ENCODE measurements around the gene WAS. TPM values are rescaled to one million over a fixed set of nuclear protein-coding genes. Genes with fewer than 3 reads are reported as not detected.

The WAS gene
- total and polyA plus RNA-seq, 2 experiments from 2014 or later: 0.32 to 0.56 TPM

- TF ChIP-seq NANOG (IDR thresholded peaks at IDR 0.05; ENCODE audit: borderline replicate concordance): no peak
- TF ChIP-seq EZH2phosphoT487 (IDR thresholded peaks at IDR 0.05; ENCODE audit: unreplicated experiment): no peak
- TF ChIP-seq EZH2 (IDR thresholded peaks at IDR 0.05; ENCODE audit: low read depth, unreplicated experiment): no peak
- no peak for TF ChIP-seq ZNF114 (CRISPR knock-in tag; IDR thresholded peaks at IDR 0.05)
- no peak for TF ChIP-seq STAT1 (IDR thresholded peaks at IDR 0.05; ENCODE audit: unreplicated experiment)
- no peak for TF ChIP-seq ZNF331 (CRISPR knock-in tag; IDR thresholded peaks at IDR 0.05; ENCODE audit: low read depth)
- TF ChIP-seq JUNB (IDR thresholded peaks at IDR 0.05; ENCODE audit: unreplicated experiment): no peak
These were observed 54.3 kb downstream of the WAS start (continued) for GRCh38 chrX:48737940-48738339.

Small RNAs within 50 kb of the gene (small RNA-seq; reads per million reads assigned to genes)
- not detected for gene RNU6-1056P (ENCODE audit: low replicate concordance)

Other genes with a start within 250 kb of the WAS start
- gene SLC38A5, start 213.5 kb upstream of the WAS start, total RNA-seq (2014; rRNA removed; shearing (Covaris generic)): 47.0 and 47.7 TPM in 2 replicates
- gene SLC38A5, start 213.5 kb upstream of the WAS start, polyA plus RNA-seq (2016; fragmentation: Nextera tagmentation; extraction: Ambion mirVana): 20.7 and 24.6 TPM in 2 replicates
- gene FTSJ1, start 207.6 kb upstream of the WAS start, total RNA-seq (2014; rRNA removed; shearing (Covaris generic)): 76.3 and 91.2 TPM in 2 replicates
- gene FTSJ1, start 207.6 kb upstream of the WAS start, polyA plus RNA-seq (2016; fragmentation: Nextera tagmentation; extraction: Ambion mirVana): 38.4 and 42.8 TPM in 2 replicates
- gene PORCN, start 174.8 kb upstream of the WAS start, total RNA-seq (2014; rRNA removed; shearing (Covaris generic)): 14.1 and 28.5 TPM in 2 replicates
- 19.4 and 22.3 TPM in 2 replicates for gene PORCN, start 174.8 kb upstream of the WAS start, polyA plus RNA-seq (2016; fragmentation: Nextera tagmentation; extraction: Ambion mirVana)
- 126 and 128 TPM in 2 replicates for gene EBP, start 162.0 kb upstream of the WAS start, total RNA-seq (2014; rRNA removed; shearing (Covaris generic))
- gene EBP, start 162.0 kb upstream of the WAS start, polyA plus RNA-seq (2016; fragmentation: Nextera tagmentation; extraction: Ambion mirVana): 169 and 176 TPM in 2 replicates
- 4.5 TPM in 2 replicates for gene TBC1D25, start 144.1 kb upstream of the WAS start, total RNA-seq (2014; rRNA removed; shearing (Covaris generic))
- gene TBC1D25, start 144.1 kb upstream of the WAS start, polyA plus RNA-seq (2016; fragmentation: Nextera tagmentation; extraction: Ambion mirVana): 1.9 and 2.1 TPM in 2 replicates
- gene RBM3, start 109.3 kb upstream of the WAS start, total RNA-seq (2014; rRNA removed; shearing (Covaris generic)): 103 and 114 TPM in 2 replicates
- 71.8 and 77.5 TPM in 2 replicates for gene RBM3, start 109.3 kb upstream of the WAS start, polyA plus RNA-seq (2016; fragmentation: Nextera tagmentation; extraction: Ambion mirVana)
- gene WDR13, start 86.3 kb upstream of the WAS start, total RNA-seq (2014; rRNA removed; shearing (Covaris generic)): 24.2 and 34.9 TPM in 2 replicates
- 19.3 and 24.9 TPM in 2 replicates for gene WDR13, start 86.3 kb upstream of the WAS start, polyA plus RNA-seq (2016; fragmentation: Nextera tagmentation; extraction: Ambion mirVana)
- 14.1 and 15.2 TPM in 2 replicates for gene SUV39H1, start 12.9 kb downstream of the WAS start, total RNA-seq (2014; rRNA removed; shearing (Covaris generic))
- gene SUV39H1, start 12.9 kb downstream of the WAS start, polyA plus RNA-seq (2016; fragmentation: Nextera tagmentation; extraction: Ambion mirVana): 9.0 and 9.5 TPM in 2 replicates
- not detected in 2 replicates for gene GLOD5, start 77.9 kb downstream of the WAS start, total RNA-seq (2014; rRNA removed; shearing (Covaris generic))
- gene GLOD5, start 77.9 kb downstream of the WAS start, polyA plus RNA-seq (2016; fragmentation: Nextera tagmentation; extraction: Ambion mirVana): not detected in 2 replicates
- not detected in 2 replicates for gene GATA1, start 102.8 kb downstream of the WAS start, total RNA-seq (2014; rRNA removed; shearing (Covaris generic))
- gene GATA1, start 102.8 kb downstream of the WAS start, polyA plus RNA-seq (2016; fragmentation: Nextera tagmentation; extraction: Ambion mirVana): not detected in 2 replicates
- gene HDAC6, start 118.3 kb downstream of the WAS start, total RNA-seq (2014; rRNA removed; shearing (Covaris generic)): 49.8 and 61.2 TPM in 2 replicates
- gene HDAC6, start 118.3 kb downstream of the WAS start, polyA plus RNA-seq (2016; fragmentation: Nextera tagmentation; extraction: Ambion mirVana): 29.7 and 33.0 TPM in 2 replicates
- 1.3 TPM in 1 of 2 replicates, not detected in the other for gene ERAS, start 142.7 kb downstream of the WAS start, total RNA-seq (2014; rRNA removed; shearing (Covaris generic))
- 1.7 and 2.4 TPM in 2 replicates for gene ERAS, start 142.7 kb downstream of the WAS start, polyA plus RNA-seq (2016; fragmentation: Nextera tagmentation; extraction: Ambion mirVana)
- gene PCSK1N, start 151.8 kb downstream of the WAS start, total RNA-seq (2014; rRNA removed; shearing (Covaris generic)): 4.0 and 15.6 TPM in 2 replicates
- 12.8 and 16.5 TPM in 2 replicates for gene PCSK1N, start 151.8 kb downstream of the WAS start, polyA plus RNA-seq (2016; fragmentation: Nextera tagmentation; extraction: Ambion mirVana)
- 61.3 and 67.1 TPM in 2 replicates for gene TIMM17B, start 214.0 kb downstream of the WAS start, total RNA-seq (2014; rRNA removed; shearing (Covaris generic))
- gene TIMM17B, start 214.0 kb downstream of the WAS start, polyA plus RNA-seq (2016; fragmentation: Nextera tagmentation; extraction: Ambion mirVana): 147 and 158 TPM in 2 replicates
- gene PQBP1, start 214.1 kb downstream of the WAS start, total RNA-seq (2014; rRNA removed; shearing (Covaris generic)): 53.2 and 63.4 TPM in 2 replicates
- 121 and 130 TPM in 2 replicates for gene PQBP1, start 214.1 kb downstream of the WAS start, polyA plus RNA-seq (2016; fragmentation: Nextera tagmentation; extraction: Ambion mirVana)
- 16.4 and 17.7 TPM in 2 replicates for gene SLC35A2, start 227.8 kb downstream of the WAS start, total RNA-seq (2014; rRNA removed; shearing (Covaris generic))
- 13.0 and 20.6 TPM in 2 replicates for gene SLC35A2, start 227.8 kb downstream of the WAS start, polyA plus RNA-seq (2016; fragmentation: Nextera tagmentation; extraction: Ambion mirVana)
- 336 and 359 TPM in 2 replicates for gene PIM2, start 235.2 kb downstream of the WAS start, total RNA-seq (2014; rRNA removed; shearing (Covaris generic))
- gene PIM2, start 235.2 kb downstream of the WAS start, polyA plus RNA-seq (2016; fragmentation: Nextera tagmentation; extraction: Ambion mirVana): 232 and 237 TPM in 2 replicates